GM19351 (cell line): ENCODE data around the gene KLF1.
A peak's percentile ranks its signal among the peaks of the same experiment; 100 is the strongest.
"Not testable (repeated sequence)": the region's sequence is repeated elsewhere in the genome, so short reads cannot be mapped to it uniquely, and the experiment has no call there.

Experiments used
- ATAC-seq: cut with Tn5 transposase; IDR thresholded peaks from one replicate; pipeline ENCODE4 v1.9.1; 2021; ENCODE audit warnings: mild to moderate bottlenecking, moderate library complexity; ENCODE audit not compliant: unreplicated experiment

Gene KLF1

DNA sequence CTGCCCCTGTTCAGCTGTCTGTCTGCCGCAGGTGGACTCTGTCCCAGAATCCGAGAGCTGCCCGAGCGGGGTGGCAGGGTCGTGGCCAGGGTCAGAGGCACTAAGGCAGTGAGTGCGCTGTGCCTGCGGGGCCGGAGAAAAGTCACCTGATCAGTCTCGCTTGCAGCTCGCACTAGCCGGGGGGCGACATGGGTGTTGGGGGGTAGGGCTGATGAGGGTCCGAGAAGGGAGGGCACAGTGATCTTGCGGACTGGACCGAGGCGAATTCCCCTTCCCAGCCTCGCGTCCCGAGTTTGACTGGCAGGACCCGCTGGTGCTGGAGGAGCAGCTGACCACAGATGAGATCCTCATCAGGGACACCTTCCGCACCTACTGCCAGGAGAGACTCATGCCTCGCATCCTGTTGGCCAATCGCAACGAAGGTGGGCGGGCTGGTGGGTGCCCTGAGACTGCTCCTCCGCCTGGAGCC is 4.6 kb upstream of the KLF1 start:
- no peak for ATAC-seq

DNA sequence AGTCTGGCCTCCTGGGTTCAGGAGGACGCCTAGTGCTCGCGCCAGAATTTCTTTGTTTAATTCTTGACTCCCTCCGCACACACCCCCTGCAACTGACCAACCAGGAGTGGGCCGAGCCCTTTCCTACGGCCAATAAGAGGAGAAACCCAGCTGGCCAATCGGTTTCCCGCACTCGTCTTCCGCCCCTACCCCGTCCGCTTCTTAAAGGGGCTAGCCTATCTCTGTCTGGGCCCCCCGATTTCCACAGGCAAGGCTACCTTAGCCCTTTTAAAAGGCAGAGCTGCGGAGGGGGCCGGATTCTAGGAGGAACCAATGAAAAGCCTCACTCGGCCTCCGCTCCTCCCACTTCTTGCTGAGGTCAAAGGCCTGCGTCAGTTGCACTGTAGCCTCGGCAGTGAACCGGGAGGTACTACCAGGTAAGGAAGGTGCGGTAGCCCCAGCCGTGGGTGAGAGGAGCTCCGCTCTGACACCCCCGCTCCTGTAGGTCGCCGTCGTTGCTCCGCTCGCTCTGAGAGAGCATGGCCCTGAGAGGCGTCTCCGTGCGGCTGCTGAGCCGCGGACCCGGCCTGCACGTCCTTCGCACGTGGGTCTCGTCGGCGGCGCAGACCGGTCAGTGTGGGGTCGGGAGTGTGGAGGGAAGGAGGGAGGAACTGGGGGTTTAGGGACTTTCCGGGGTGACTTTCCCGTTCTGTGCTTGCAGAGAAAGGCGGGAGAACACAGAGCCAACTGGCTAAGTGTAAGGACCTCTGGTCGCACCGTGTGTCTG is 4.0 kb upstream of the KLF1 start, which contains the start of gene GCDH:
TSS of gene GCDH (plus strand) at position 374 of the 766 bp plus-strand sequence. CDS start at position 519, 145 bp downstream.
- ATAC-seq, result peak; percentile 95

DNA sequence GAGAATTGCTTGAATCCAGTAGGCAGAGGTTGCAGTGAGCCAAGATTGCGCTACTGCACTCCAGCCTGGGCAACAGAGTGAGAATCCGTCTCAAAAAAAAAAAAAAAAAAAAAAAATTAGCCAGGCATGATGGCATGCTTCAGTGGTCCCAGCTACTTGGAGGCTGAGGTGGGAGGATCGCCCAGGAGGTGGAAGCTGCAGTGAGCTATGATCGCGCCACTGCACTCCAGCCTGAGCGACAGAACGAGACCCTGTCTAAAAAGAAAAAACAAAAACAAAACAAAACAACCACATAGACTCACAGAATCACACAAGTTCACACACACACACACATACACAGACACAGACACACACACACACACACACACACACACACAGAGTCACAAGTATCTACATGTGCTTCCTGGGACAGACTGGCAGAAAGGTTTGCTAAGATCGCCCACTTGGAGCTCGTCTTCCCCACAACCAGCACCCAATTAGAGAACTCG is 3.3 kb upstream of the KLF1 start:
- not testable (repeated sequence) for ATAC-seq

DNA sequence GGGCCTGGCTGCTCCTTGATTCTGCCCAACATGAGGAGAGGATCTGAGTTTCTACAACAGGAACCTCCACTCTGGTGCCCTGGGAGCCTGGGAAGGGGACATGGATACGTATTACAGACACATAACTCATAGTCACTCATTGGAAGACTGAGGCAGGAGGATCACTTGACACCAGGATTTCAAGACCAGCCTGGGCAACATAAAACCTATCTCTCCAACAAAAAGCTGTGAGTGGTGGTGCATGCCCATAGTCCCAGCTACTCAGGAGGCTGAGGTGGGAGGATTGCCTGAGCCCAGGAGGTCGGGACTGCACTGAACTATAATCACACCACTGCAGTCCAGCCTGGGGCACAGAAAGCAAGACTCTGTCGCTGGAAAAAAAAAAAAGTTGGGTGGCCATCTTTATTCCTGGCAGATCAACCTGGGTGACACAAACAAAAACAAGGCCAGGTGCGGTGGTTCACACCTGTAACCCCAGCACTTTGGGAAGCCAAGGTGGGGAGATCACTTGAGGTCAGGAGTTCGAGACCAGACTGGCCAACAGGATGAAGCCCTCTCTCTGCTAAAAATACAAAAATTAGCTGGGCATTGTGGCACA is 1.1 kb upstream of the KLF1 start:
- no peak for ATAC-seq

DNA sequence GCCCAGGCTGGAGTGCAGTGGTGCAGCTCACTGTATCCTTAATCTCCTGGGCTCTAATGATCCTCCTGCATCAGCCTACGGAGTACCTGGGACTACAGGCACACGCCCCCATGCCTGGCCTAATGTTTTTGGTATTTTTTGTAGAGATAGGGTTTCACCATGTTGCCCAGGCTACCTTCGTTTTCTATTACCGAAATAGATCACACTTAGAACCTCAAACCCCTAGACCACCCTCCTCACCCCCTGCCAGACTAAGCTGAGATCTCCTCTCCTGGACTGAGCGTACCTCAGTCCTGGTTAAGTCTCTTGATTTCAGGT is 391 bp downstream of the KLF1 start:
- no peak for ATAC-seq

DNA sequence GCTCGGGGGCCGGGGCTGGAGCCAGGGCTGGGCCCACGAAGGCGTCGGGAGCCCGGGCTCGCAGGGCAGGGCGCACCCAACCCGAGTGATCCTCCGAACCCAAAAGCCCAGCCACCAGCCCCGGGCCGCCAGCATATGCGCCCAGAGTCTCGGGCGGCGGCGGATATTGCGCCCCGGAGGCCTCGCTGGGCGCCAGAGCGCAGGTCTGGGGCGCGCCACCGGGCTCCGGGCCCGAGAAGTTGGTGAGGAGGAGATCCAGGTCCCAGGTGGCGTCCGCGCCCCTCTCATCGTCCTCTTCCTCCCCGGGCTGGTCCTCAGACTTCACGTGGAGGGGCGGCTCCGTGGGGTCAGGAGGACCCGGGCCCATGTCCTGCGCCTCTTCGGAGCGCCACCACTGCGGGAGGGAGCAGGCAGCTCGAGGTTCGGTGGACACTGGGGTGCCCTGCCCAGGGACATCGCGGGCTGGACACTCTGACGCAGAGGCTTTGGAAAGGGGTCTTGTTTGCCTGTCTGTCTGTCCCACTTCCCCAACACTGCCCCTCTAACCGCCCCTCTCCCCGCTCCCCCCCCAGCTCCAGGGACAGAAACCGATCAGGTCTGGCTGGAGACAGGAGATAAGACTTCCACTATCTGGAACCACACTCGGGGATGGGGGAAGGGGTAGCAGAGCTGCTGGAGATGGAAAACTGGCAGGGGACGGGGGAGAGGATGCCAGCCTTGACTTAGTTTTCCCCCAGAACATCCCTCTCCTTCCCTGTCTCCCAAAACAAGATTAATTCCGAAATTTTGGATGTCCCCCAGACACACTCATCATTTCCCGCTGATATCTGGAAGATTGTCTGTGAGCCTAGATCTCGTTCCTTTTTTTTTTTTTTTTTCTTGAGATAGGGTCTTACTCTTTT is 1.0 kb downstream of the KLF1 start:
- ATAC-seq, result no peak

DNA sequence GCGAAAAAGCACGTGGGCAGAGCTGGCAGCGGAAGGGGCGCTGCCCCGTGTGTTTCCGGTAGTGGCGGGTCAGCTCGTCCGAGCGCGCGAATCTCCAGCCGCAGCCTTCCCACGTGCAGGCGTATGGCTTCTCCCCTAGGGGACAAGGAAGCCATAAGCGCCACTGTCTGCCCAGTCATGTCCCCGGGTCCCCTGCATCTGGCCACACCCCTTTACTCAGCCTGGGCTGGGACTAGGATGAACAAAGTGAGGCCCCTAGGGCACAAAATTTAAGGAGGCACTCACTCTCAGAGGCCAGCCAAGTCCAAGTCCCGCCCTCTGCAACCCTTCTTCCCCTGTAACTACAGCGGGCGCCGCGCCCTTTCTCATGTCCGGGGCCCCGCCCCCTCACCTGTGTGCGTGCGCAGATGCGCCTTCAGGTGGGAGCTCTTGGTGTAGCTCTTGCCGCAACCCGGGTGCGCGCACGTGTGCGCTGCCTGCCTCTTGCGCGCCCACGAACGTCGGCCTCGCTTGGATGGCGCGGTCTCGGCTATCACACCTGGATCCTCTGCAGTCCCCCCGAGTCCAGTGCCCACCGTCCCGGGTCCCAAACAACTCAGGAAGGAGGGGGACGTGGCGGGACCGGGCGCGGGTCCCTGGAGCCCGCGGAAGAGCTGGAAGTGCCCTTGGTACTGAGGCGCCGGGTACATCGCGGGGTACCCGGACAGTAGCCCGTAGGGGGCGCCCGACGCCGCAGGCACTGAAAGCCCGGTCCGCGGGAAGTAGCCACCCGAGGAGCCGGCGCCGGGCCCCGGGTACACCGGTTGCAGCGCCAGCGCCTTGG is 1.9 kb downstream of the KLF1 start:
- peak; percentile 43 for ATAC-seq

DNA sequence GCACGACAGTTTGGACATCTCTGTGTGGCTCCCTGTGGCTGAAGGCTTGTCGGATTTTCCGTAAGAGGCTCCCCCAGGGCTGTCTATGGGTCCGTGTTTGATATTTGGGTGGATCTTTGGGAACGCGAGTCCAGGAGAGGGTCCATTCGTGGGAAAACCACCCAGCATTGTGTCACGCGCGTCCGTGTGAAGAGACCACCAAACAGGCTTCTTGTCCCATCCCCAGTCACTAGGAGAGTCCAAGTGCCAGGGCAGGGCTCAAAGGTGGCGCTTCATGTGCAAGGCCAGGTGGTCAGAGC is 2.4 kb downstream of the KLF1 start:
- ATAC-seq, result no peak

DNA sequence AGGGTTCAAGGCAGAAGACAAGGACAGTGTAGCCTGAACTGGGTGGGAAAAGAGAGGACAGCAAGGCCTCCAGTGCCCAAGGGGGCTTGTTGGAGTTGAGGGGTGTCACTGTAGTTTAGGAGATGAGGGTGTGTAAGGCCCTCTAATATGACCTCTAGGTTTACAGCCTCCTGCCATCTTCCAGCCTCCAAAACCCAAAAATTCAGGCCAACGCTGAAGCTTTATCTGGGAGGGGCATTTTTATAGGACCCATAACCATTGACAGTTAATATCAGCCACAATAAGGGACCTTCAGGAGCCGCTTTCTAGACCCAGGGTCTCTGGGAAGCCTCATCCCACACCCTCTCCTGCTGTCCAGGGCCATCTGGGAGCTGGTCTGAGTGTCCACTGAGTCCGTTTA is 2.8 kb downstream of the KLF1 start:
- ATAC-seq, result no peak

DNA sequence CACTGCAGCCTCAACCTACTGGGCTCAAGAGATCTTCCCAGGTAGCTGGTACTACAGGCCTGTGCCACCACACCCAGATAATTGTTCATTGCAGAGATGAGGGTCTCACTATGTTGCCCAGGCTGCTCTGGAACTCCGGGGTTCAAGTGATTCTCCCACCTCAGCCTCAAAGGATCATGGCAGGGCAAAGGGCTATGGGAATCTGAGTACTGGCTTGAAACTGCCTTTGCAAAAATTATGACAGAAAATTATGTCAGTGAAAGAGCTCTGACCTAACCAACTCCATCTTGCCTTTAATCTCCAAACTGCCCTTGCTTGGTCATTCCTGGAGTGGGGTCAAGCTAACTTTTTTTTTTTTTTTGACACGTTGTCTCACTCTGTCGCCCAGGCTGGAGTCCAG is 4.4 kb downstream of the KLF1 start:
- no peak for ATAC-seq

DNA sequence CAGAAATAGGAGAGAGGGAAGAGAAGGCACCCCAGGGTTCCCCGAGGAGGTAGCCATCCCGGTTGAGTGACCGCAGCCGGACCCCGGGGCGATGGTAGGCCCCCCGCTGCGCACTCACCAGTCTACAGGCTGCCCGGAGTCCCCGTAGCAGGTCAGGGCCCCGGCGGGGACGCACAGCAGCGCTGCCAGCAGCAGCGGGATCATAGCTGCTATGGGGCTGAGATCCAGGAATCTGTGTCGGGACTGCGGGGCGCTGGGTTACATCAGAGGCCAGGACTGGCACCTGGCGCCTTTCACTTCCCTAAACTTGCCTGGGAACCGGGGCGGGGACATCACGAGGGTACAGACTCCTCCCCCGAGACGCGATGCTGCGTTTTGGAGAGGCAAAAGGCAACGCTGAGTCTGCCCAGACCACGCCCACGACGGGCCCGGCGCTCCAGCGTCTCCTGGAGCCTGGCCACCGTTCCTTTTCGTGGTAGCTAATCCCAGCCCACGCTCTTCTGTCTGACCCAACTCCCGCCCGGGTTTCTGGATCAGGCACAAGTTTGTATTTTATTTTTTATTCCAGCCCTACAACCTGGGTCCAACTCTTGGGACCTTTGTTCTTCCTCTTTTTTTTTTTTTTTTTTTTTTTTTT is 5.7 kb downstream of the KLF1 start, which contains the start of gene DNASE2:
TSS of gene DNASE2 (minus strand) at position 278 of the 637 bp plus-strand sequence. CDS start at position 204, 74 bp downstream.
- peak; percentile 75 for ATAC-seq

DNA sequence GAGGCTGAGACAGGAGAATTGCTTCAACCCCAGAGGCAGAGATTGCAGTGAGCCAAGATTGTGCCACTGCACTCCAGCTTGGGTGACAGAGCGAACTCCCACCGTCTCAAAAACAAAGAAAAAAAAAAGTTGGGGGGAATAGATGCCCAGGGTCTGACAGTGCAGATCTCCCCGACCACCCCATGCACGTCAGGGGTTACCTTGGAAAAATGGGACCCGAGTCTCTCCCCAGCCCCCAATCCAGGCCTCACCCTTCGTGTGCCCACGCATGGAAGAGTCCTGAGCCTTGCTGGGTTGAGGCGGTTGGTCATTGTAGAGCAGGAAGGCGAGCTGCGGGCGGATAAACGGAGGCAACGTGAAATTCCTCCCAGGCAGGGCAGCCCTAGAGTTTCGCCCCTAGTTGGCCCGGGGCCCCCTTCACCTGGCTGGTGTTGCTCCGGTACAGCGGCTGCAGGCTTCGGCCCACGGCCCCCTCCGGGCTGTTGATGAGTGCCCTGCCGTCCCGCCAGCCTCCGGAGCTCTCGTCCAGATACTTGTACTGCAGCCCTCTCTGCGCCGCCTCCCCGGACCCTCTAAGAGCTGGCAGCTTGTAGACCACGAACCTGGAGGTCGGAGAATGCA is 6.3 kb downstream of the KLF1 start:
- no peak for ATAC-seq

DNA sequence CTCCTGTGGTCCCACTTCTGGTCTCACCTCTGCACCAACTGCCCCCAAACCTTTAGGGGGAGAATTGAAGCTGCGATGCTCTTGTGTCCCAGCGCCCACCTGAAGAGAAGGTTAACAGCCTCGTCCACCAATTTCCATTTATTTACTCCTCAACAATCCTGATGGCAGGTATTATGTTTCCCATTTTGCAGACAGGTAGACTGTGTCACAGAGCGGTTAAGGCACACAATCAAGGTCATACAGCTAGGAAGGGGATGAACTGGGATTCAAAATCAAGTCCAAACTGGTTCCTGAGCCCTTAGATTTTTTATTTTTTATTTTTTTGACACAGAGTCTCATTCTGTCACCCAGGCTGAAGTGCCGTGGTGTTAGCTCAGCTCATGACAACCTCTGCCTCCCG is 11.9 kb downstream of the KLF1 start:
- no peak for ATAC-seq

DNA sequence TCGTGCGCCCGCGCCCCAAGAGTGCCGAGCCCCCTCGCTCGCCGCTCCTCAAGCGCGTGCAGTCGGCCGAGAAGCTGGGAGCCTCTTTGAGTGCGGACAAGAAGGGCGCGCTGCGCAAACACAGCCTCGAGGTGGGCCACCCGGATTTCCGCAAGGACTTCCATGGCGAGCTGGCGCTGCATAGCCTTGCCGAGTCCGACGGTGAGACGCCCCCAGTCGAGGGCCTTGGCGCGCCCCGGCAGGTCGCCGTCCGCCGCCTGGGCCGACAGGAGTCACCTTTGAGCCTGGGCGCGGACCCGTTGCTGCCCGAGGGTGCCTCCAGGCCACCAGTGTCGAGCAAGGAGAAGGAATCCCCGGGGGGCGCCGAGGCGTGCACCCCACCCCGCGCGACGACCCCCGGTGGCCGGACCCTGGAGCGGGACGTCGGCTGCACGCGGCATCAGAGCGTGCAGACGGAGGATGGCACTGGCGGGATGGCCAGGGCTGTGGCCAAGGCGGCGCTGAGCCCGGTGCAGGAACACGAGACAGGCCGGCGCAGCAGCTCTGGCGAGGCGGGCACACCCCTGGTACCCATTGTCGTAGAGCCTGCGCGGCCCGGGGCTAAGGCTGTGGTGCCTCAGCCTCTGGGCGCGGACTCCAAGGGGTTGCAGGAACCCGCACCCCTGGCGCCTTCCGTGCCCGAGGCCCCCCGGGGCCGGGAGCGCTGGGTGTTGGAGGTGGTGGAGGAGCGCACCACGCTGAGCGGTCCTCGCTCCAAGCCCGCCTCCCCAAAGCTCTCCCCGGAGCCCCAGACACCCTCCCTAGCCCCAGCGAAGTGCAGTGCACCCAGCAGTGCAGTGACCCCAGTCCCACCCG is 12.9 kb downstream of the KLF1 start:
- ATAC-seq, result no peak

DNA sequence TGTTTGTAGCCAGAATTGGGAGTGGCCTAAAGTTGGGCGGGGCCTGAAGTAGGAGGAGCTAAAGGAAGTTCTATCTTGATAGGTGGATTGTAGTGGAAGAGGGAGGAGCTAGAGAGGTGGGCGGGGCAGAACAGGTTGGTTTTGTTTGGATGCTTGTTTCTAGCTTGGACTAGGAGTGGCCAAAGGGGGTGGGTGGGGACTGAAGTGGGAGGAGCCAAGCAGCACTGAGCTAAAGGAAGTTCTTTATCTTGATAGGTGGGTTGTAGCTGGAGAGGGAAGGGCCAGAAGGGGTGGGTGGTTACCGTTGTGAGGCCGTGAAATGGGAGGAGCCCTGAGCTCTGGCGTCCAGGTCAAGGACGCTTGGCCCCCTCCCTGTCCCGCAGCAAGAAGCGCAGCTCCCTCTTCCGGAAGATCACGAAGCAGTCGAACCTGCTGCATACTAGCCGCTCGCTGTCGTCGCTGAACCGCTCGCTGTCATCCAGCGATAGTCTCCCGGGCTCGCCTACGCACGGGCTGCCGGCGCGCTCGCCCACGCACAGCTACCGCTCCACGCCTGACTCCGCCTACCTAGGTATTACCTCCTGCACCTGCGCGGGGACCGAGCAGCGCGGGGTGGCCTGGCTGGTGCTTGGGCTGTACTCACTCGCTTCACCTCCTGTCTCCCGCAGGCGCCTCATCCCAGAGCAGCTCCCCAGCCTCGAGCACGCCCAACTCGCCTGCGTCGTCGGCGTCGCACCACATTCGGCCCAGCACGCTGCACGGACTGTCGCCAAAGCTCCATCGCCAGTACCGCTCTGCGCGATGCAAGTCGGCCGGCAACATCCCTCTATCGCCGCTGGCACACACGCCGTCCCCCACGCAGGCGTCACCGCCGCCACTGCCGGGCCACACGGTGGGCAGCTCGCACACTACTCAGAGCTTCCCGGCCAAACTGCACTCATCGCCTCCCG is 13.8 kb downstream of the KLF1 start:
- ATAC-seq, result no peak

DNA sequence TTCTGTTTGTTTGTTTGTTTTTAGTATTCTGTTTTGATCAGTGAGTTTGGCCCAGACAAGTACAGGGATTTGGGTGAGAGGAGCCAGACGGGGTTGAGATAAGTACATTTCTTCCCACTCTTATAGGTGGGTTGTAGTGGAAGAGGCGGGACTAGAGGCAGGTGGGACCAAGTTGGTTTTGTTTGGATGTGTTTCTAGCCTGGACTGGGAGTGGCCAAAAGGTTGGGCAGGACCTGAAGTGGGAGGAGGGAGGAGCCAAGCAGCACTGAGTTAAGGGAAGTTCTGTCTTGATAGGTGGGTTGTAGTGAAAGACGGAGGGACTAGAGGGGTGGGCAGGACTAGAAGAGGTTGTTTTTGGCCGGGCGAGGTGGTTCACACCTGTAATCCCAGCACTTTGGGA is 14.7 kb downstream of the KLF1 start:
- no peak for ATAC-seq

DNA sequence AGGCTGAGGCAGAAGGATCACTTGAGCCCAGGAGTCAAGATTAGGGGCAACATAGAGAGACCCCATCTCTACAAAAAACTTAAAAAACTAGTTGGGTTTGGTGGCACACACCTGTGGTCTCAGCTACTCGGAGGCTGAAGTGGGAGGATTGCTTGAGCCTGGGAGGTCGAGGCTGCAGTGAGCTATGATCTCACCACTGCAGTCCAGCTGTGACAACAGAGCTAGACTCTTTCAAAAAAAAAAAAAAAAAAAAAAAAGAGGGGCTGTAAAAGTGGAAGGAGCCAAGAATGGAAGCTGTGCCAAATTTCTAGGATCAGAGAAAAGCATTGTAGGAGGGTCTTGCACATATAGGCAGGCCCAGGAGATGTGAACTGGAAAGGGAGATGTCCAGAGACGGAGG is 15.3 kb downstream of the KLF1 start:
- ATAC-seq, result no peak
